HG03558 (cell line): ENCODE data around the gene TPRG1.

Experiments used
- ATAC-seq: cut with Tn5 transposase; IDR thresholded peaks from one replicate; pipeline ENCODE4 v1.9.1; 2021; ENCODE audit warnings: moderate number of reproducible peaks; ENCODE audit not compliant: unreplicated experiment; ENCODE audit errors: extremely low read depth

The TPRG1 gene

GRCh38 chr3:189275182-189275581 lies 103.4 kb downstream of the TPRG1 start:
- no peak for ATAC-seq

- no peak for ATAC-seq
Measured at GRCh38 chr3:189275852-189276251, 104.1 kb downstream of the TPRG1 start.

- no peak for ATAC-seq
Measured at GRCh38 chr3:189276444-189277219, 104.9 kb downstream of the TPRG1 start.

GRCh38 chr3:189277711-189278110 lies 105.9 kb downstream of the TPRG1 start:
- ATAC-seq: no peak

GRCh38 chr3:189278221-189278620 lies 106.5 kb downstream of the TPRG1 start:
- no peak for ATAC-seq

- no peak for ATAC-seq
Measured at GRCh38 chr3:189282189-189282588, 110.4 kb downstream of the TPRG1 start.

- ATAC-seq: no peak
Measured at GRCh38 chr3:189282741-189283140, 111.0 kb downstream of the TPRG1 start.

GRCh38 chr3:189286188-189286587 lies 114.4 kb downstream of the TPRG1 start:
- no peak for ATAC-seq

- no peak for ATAC-seq
Measured at GRCh38 chr3:189286916-189287315, 115.1 kb downstream of the TPRG1 start.

GRCh38 chr3:189288348-189289235 lies 116.8 kb downstream of the TPRG1 start:
- ATAC-seq: peak; percentile 95

GRCh38 chr3:189289251-189289650 lies 117.5 kb downstream of the TPRG1 start:
- no peak for ATAC-seq

GRCh38 chr3:189292667-189293484 lies 121.1 kb downstream of the TPRG1 start:
- ATAC-seq: no peak

GRCh38 chr3:189294649-189295048 lies 122.9 kb downstream of the TPRG1 start:
- no peak for ATAC-seq

- no peak for ATAC-seq
Measured at GRCh38 chr3:189295089-189295488, 123.3 kb downstream of the TPRG1 start.

GRCh38 chr3:189297932-189298331 lies 126.2 kb downstream of the TPRG1 start:
- ATAC-seq: no peak

GRCh38 chr3:189298469-189299375 lies 127.0 kb downstream of the TPRG1 start:
- ATAC-seq: no peak

- ATAC-seq: no peak
Measured at GRCh38 chr3:189300345-189300744, 128.6 kb downstream of the TPRG1 start.

GRCh38 chr3:189301479-189301878 lies 129.7 kb downstream of the TPRG1 start:
- ATAC-seq: no peak

GRCh38 chr3:189303584-189303983 lies 131.8 kb downstream of the TPRG1 start:
- ATAC-seq: no peak
